HepG2 (cell line): ENCODE data around the gene CLMP.

Experiments used
- ARHGAP35 ChIP-seq: sonication (generic); formaldehyde crosslinking; IDR thresholded peaks from 2 replicates; pipeline ENCODE4 v1.9.0; 2022; ENCODE audit warnings: mild to moderate bottlenecking, inconsistent platforms, moderate library complexity, missing genetic modification reagents, borderline replicate concordance
- HMGXB4 ChIP-seq, 2 experiments: sonication (generic) in 1 of 2; formaldehyde crosslinking in 1 of 2; IDR thresholded peaks; 2 replicates each; pipeline versions ENCODE4 v1.4.0 to v1.6.1; 2018 to 2020; ENCODE audit warnings: missing genetic modification reagents in 2 of 2, borderline replicate concordance in 1 of 2, low read depth in 1 of 2, mild to moderate bottlenecking in 1 of 2, missing biosample characterization in 1 of 2
- KDM4B ChIP-seq: sonication (generic); formaldehyde crosslinking; IDR thresholded peaks from 2 replicates; pipeline ENCODE4 v1.4.0; 2020; ENCODE audit warnings: missing genetic modification reagents
- MAX ChIP-seq: IDR thresholded peaks from 2 replicates; pipeline ENCODE4 v1.6.1; 2012; ENCODE audit warnings: inconsistent platforms
- STAG1 ChIP-seq: sonication (generic); formaldehyde crosslinking; IDR thresholded peaks from 2 replicates; pipeline ENCODE4 v1.4.0; 2020; ENCODE audit warnings: missing genetic modification reagents
- ZFP91 ChIP-seq: sonication (generic); formaldehyde crosslinking; IDR thresholded peaks from 2 replicates; pipeline ENCODE4 v1.9.0; 2022; ENCODE audit warnings: missing genetic modification reagents, mild to moderate bottlenecking, borderline replicate concordance
- ZNF335 ChIP-seq: sonication (generic); formaldehyde crosslinking; IDR thresholded peaks from 2 replicates; pipeline ENCODE4 v1.4.0; 2020; ENCODE audit warnings: missing genetic modification reagents
- ZNF512 ChIP-seq: sonication (generic); formaldehyde crosslinking; IDR thresholded peaks from 2 replicates; pipeline ENCODE4 v1.4.0; 2020; ENCODE audit warnings: mild to moderate bottlenecking, missing genetic modification reagents

GRCh38 chr11:123221584-123221983 lies 26.5 kb upstream of the CLMP start:
- no peak for TF ChIP-seq STAG1 (CRISPR knock-in tag)
- no peak for TF ChIP-seq ZNF512 (CRISPR knock-in tag)
- TF ChIP-seq HMGXB4 (CRISPR knock-in tag; IDR thresholded peaks at IDR 0.05; ENCODE audit: borderline replicate concordance in 1 of 2, low read depth in 1 of 2) = no peak
- TF ChIP-seq ARHGAP35 (CRISPR knock-in tag) = no peak
- TF ChIP-seq ZFP91 (CRISPR knock-in tag) = no peak
- no peak for TF ChIP-seq KDM4B (CRISPR knock-in tag)
- TF ChIP-seq ZNF335 (CRISPR knock-in tag) = no peak
- TF ChIP-seq MAX = no peak
